GM18951 (cell line): ENCODE results near the gene TMPRSS11E.
"Not testable (repeated sequence)": the region's sequence is repeated elsewhere in the genome, so short reads cannot be mapped to it uniquely, and the experiment has no call there.

ENCODE experiments used
- POLR2A ChIP-seq: IDR thresholded peaks from 4 replicates; pipeline ENCODE4 v1.6.1; 2011; ENCODE audit warnings: mild to moderate bottlenecking; ENCODE audit not compliant: insufficient read length, insufficient read depth; ENCODE audit errors: extremely low read depth
- in situ Hi-C: fragments of 300-500 bp; cut with MboI; formaldehyde crosslinking; loops from one replicate; pipeline ENCODE4 v1.12.0; 2022; ENCODE audit warnings: low sequenced_read_pairs, mixed read lengths, inconsistent platforms; ENCODE audit not compliant: unreplicated experiment

Gene TMPRSS11E

GRCh38 chr4:68447201-68447600 lies at the start of gene TMPRSS11E:
Gene TMPRSS11E, plus strand, starts transcription at chr4:68447463. Its CDS starts 50 bp downstream, at chr4:68447513.
- in situ Hi-C loops: no loop called here
- no peak for TF ChIP-seq POLR2A

GRCh38 chr4:68399306-68399705 lies 48.0 kb upstream of the TMPRSS11E start:
- in situ Hi-C loops: no loop called here

GRCh38 chr4:68401231-68401630 lies 46.0 kb upstream of the TMPRSS11E start:
- in situ Hi-C loops: no loop called here
- no peak for TF ChIP-seq POLR2A

More at GRCh38 chr4:68399306-68399705, 48.0 kb upstream of the TMPRSS11E start:
- TF ChIP-seq POLR2A: no peak

GRCh38 chr4:68404153-68404552 lies 43.1 kb upstream of the TMPRSS11E start:
- no peak for TF ChIP-seq POLR2A
- in situ Hi-C loops: no loop called here

GRCh38 chr4:68405718-68406478 lies 41.4 kb upstream of the TMPRSS11E start:
- in situ Hi-C loops: not testable (repeated sequence)

- in situ Hi-C loops: no loop called here
- no peak for TF ChIP-seq POLR2A
These were observed 40.8 kb upstream of the TMPRSS11E start for GRCh38 chr4:68406479-68406859.

- in situ Hi-C loops: not testable (repeated sequence)
These were observed 40.0 kb upstream of the TMPRSS11E start for GRCh38 chr4:68407015-68407867.

- in situ Hi-C loops: no loop called here
- TF ChIP-seq POLR2A: no peak
These were observed 39.4 kb upstream of the TMPRSS11E start for GRCh38 chr4:68407868-68408190.

- TF ChIP-seq POLR2A: no peak
- in situ Hi-C loops: no loop called here
These were observed 37.1 kb upstream of the TMPRSS11E start for GRCh38 chr4:68410149-68410548.

- in situ Hi-C loops: no loop called here
- TF ChIP-seq POLR2A: no peak
These were observed 36.6 kb upstream of the TMPRSS11E start for GRCh38 chr4:68410643-68411042.

- in situ Hi-C loops: not testable (repeated sequence)
These were observed 35.2 kb upstream of the TMPRSS11E start for GRCh38 chr4:68412031-68412430.

GRCh38 chr4:68416591-68416990 lies 30.7 kb upstream of the TMPRSS11E start:
- in situ Hi-C loops: no loop called here

GRCh38 chr4:68426516-68426915 lies 20.7 kb upstream of the TMPRSS11E start:
- TF ChIP-seq POLR2A: no peak
- in situ Hi-C loops: no loop called here

More at GRCh38 chr4:68416591-68416990, 30.7 kb upstream of the TMPRSS11E start:
- TF ChIP-seq POLR2A: no peak

GRCh38 chr4:68430337-68430736 lies 16.9 kb upstream of the TMPRSS11E start:
- no peak for TF ChIP-seq POLR2A
- in situ Hi-C loops: no loop called here

- TF ChIP-seq POLR2A: no peak
These were observed 14.9 kb upstream of the TMPRSS11E start for GRCh38 chr4:68432320-68432719.

More at GRCh38 chr4:68432320-68432719, 14.9 kb upstream of the TMPRSS11E start:
- in situ Hi-C loops: no loop called here
